ENCODE results near the gene GOLGB1. TPM values are rescaled to one million over a fixed set of nuclear protein-coding genes. Genes with fewer than 3 reads are reported as not detected.

Gene GOLGB1
- polyA plus RNA-seq, 1 donor from 2014 or later: 10.0 TPM

- H3K4me3 Mint-ChIP-seq: no peak overlapping the region
- no peaks in the 10 kb centered on the region for H3K9me3 Mint-ChIP-seq
- peaks cover 12% of the 10 kb centered on the region for H3K36me3 Mint-ChIP-seq
- no peaks in the 10 kb centered on the region for H3K27me3 Mint-ChIP-seq
- H3K27ac Mint-ChIP-seq: no peak overlapping the region
- peaks cover 9 to 13% (median 10%) of the 10 kb centered on the region in 3 donors for H3K4me1 Mint-ChIP-seq
Observed at GRCh38 chr3:121723485-121723884, 26.1 kb downstream of the GOLGB1 start.

- Mint-ChIP-seq H3K4me3 (no peak overlapping the region), H3K36me3 (peaks cover 13% of the 10 kb centered on the region), H3K4me1 (peaks cover 11 to 19% (median 14%) of the 10 kb centered on the region in 3 donors), H3K27me3 (no peaks in the 10 kb centered on the region), H3K27ac (no peak overlapping the region), H3K9me3 (no peaks in the 10 kb centered on the region)
Observed at GRCh38 chr3:121722411-121722810, 27.1 kb downstream of the GOLGB1 start.

GRCh38 chr3:121720163-121720562, 29.4 kb downstream of the GOLGB1 start:
- Mint-ChIP-seq H3K9me3 (no peaks in the 10 kb centered on the region), H3K4me1 (peaks cover 11 to 16% (median 14%) of the 10 kb centered on the region in 3 donors), H3K4me3 (no peak overlapping the region), H3K36me3 (peaks cover 14% of the 10 kb centered on the region), H3K27ac (peak overlapping the region in 1 of 3 donors; percentile 12), H3K27me3 (no peaks in the 10 kb centered on the region)

GRCh38 chr3:121719423-121719822, 30.1 kb downstream of the GOLGB1 start:
- Mint-ChIP-seq H3K4me1 (peaks cover 11 to 15% (median 13%) of the 10 kb centered on the region in 3 donors), H3K27ac (no peak overlapping the region), H3K9me3 (no peaks in the 10 kb centered on the region), H3K4me3 (no peak overlapping the region), H3K27me3 (no peaks in the 10 kb centered on the region), H3K36me3 (peaks cover 14% of the 10 kb centered on the region)

GRCh38 chr3:121718205-121718846, 31.2 kb downstream of the GOLGB1 start:
- peak overlapping the region in 1 of 3 donors; percentile 80 for H3K27ac Mint-ChIP-seq
- peaks cover 14% of the 10 kb centered on the region for H3K36me3 Mint-ChIP-seq
- H3K27me3 Mint-ChIP-seq: no peaks in the 10 kb centered on the region
- no peak overlapping the region for H3K4me3 Mint-ChIP-seq
- peaks cover 5 to 8% (median 8%) of the 10 kb centered on the region in 3 donors for H3K4me1 Mint-ChIP-seq
- no peaks in the 10 kb centered on the region for H3K9me3 Mint-ChIP-seq

GRCh38 chr3:121710347-121710746, 39.2 kb downstream of the GOLGB1 start:
- Mint-ChIP-seq H3K27me3 (no peaks in the 10 kb centered on the region), H3K36me3 (peaks cover 19% of the 10 kb centered on the region), H3K27ac (no peak overlapping the region), H3K4me3 (no peak overlapping the region), H3K9me3 (no peaks in the 10 kb centered on the region), H3K4me1 (peaks cover 0 to 6% (median 5%) of the 10 kb centered on the region in 3 donors)

- Mint-ChIP-seq H3K4me1 (peaks cover 0 to 6% (median 5%) of the 10 kb centered on the region in 3 donors), H3K27ac (peak overlapping the region in 1 of 3 donors; percentile 75)
Observed at GRCh38 chr3:121707531-121708273, 41.8 kb downstream of the GOLGB1 start.

GRCh38 chr3:121705541-121705940, 44.0 kb downstream of the GOLGB1 start:
- H3K36me3 Mint-ChIP-seq: peaks cover 21% of the 10 kb centered on the region
- H3K4me1 Mint-ChIP-seq: peaks cover 0 to 4% (median 3%) of the 10 kb centered on the region in 3 donors
- H3K27ac Mint-ChIP-seq: no peak overlapping the region
- no peak overlapping the region for H3K4me3 Mint-ChIP-seq
- H3K9me3 Mint-ChIP-seq: no peaks in the 10 kb centered on the region
- H3K27me3 Mint-ChIP-seq: no peaks in the 10 kb centered on the region

More at GRCh38 chr3:121707531-121708273, 41.8 kb downstream of the GOLGB1 start:
- no peaks in the 10 kb centered on the region for H3K27me3 Mint-ChIP-seq
- no peak overlapping the region for H3K4me3 Mint-ChIP-seq
- no peaks in the 10 kb centered on the region for H3K9me3 Mint-ChIP-seq
- peaks cover 21% of the 10 kb centered on the region for H3K36me3 Mint-ChIP-seq

- no peak overlapping the region for H3K4me3 Mint-ChIP-seq
- H3K27ac Mint-ChIP-seq: no peak overlapping the region
- no peaks in the 10 kb centered on the region for H3K27me3 Mint-ChIP-seq
- no peaks in the 10 kb centered on the region for H3K9me3 Mint-ChIP-seq
- H3K36me3 Mint-ChIP-seq: peaks cover 16% of the 10 kb centered on the region
- H3K4me1 Mint-ChIP-seq: peaks cover 0 to 2% (median 0%) of the 10 kb centered on the region in 3 donors
Observed at GRCh38 chr3:121703973-121704372, 45.6 kb downstream of the GOLGB1 start.

GRCh38 chr3:121698901-121699300, 50.6 kb downstream of the GOLGB1 start:
- H3K9me3 Mint-ChIP-seq: no peaks in the 10 kb centered on the region
- H3K36me3 Mint-ChIP-seq: peaks cover 10% of the 10 kb centered on the region
- H3K4me3 Mint-ChIP-seq: no peak overlapping the region
- no peak overlapping the region for H3K27ac Mint-ChIP-seq
- peaks cover 0 to 2% (median 0%) of the 10 kb centered on the region in 3 donors for H3K4me1 Mint-ChIP-seq
- H3K27me3 Mint-ChIP-seq: no peaks in the 10 kb centered on the region

- Mint-ChIP-seq H3K36me3 (peaks cover 8% of the 10 kb centered on the region), H3K27ac (no peak overlapping the region), H3K9me3 (no peaks in the 10 kb centered on the region), H3K27me3 (no peaks in the 10 kb centered on the region), H3K4me3 (no peak overlapping the region), H3K4me1 (peaks cover 0 to 2% (median 0%) of the 10 kb centered on the region in 3 donors)
Observed at GRCh38 chr3:121698476-121698875, 51.1 kb downstream of the GOLGB1 start.

GRCh38 chr3:121696186-121696585, 53.4 kb downstream of the GOLGB1 start:
- Mint-ChIP-seq H3K4me3 (no peak overlapping the region), H3K4me1 (peaks cover 5 to 8% (median 8%) of the 10 kb centered on the region in 3 donors), H3K36me3 (peaks cover 8% of the 10 kb centered on the region)

GRCh38 chr3:121692010-121692699, 57.4 kb downstream of the GOLGB1 start:
- no peak overlapping the region for H3K4me3 Mint-ChIP-seq
- no peaks in the 10 kb centered on the region for H3K27me3 Mint-ChIP-seq
- no peaks in the 10 kb centered on the region for H3K9me3 Mint-ChIP-seq
- H3K4me1 Mint-ChIP-seq: peaks cover 9 to 12% (median 10%) of the 10 kb centered on the region in 3 donors
- peaks cover 6% of the 10 kb centered on the region for H3K36me3 Mint-ChIP-seq
- H3K27ac Mint-ChIP-seq: no peak overlapping the region

More at GRCh38 chr3:121696186-121696585, 53.4 kb downstream of the GOLGB1 start:
- no peak overlapping the region for H3K27ac Mint-ChIP-seq
- H3K9me3 Mint-ChIP-seq: no peaks in the 10 kb centered on the region
- H3K27me3 Mint-ChIP-seq: no peaks in the 10 kb centered on the region

GRCh38 chr3:121690777-121691405, 58.6 kb downstream of the GOLGB1 start:
- Mint-ChIP-seq H3K36me3 (peaks cover 7% of the 10 kb centered on the region), H3K4me1 (peaks cover 9 to 12% (median 10%) of the 10 kb centered on the region in 3 donors), H3K27ac (peak overlapping the region in 2 of 3 donors; percentile 1 to 63), H3K27me3 (no peaks in the 10 kb centered on the region), H3K9me3 (peaks cover 0 to 3% (median 0%) of the 10 kb centered on the region in 3 donors), H3K4me3 (no peak overlapping the region)
